Measurements from ENCODE around the gene MEAK7.

The MEAK7 gene

DNA sequence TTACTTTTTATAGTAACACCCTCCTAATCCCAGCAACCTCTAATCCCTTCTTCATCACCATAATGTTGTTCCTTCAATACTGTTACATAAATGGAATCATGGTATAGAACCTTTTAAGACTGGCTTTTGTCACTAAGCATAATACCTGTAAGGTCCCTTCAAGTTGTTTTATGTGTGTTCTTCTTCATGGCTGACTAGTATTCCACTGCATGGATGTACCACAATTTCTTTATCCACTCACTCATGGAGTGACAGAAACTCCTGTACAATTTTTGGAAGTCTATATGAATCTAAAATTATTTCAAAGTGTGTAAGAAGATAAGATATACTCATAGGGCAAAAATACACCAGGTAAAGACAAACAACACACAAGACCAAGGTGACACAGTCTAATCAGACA, 36.8 kb downstream of the MEAK7 start:
- no peak overlapping the region for H3K4me3 ChIP-seq (ENCODE audit: low read depth, low read length)
- TF ChIP-seq, protein P1, sequence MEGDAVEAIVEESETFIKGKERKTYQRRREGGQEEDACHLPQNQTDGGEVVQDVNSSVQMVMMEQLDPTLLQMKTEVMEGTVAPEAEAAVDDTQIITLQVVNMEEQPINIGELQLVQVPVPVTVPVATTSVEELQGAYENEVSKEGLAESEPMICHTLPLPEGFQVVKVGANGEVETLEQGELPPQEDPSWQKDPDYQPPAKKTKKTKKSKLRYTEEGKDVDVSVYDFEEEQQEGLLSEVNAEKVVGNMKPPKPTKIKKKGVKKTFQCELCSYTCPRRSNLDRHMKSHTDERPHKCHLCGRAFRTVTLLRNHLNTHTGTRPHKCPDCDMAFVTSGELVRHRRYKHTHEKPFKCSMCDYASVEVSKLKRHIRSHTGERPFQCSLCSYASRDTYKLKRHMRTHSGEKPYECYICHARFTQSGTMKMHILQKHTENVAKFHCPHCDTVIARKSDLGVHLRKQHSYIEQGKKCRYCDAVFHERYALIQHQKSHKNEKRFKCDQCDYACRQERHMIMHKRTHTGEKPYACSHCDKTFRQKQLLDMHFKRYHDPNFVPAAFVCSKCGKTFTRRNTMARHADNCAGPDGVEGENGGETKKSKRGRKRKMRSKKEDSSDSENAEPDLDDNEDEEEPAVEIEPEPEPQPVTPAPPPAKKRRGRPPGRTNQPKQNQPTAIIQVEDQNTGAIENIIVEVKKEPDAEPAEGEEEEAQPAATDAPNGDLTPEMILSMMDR (IDR thresholded peaks at IDR 0.05; ENCODE audit: insufficient read depth, low read depth, low read length, missing control alignments), result no peak
- DNase-seq (ENCODE audit: low read depth), result no peak

DNA sequence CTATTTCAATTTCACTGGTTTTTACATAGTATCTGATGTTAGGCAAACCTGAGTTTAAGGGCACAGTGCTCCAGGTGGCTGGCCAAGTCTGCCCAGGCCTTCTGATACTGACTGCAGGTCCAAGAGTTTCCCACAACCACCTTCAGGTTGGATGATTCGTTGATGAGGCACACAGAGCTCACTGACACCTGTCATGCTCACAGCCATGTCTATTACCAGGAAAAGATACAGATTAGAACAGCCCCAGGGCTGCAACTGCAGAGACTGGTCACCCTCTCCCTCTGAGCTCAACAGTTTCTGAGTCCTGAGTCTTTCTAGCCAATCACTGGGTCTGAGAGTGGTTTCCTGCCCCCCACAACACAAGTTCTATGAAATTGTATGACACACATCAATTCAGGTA, 37.2 kb downstream of the MEAK7 start:
- no peak for DNase-seq (ENCODE audit: low read depth)
- TF ChIP-seq, protein P1 (IDR thresholded peaks at IDR 0.05; ENCODE audit: insufficient read depth, low read depth, low read length, missing control alignments), result no peak
- no peak overlapping the region for H3K4me3 ChIP-seq (ENCODE audit: low read depth, low read length)

DNA sequence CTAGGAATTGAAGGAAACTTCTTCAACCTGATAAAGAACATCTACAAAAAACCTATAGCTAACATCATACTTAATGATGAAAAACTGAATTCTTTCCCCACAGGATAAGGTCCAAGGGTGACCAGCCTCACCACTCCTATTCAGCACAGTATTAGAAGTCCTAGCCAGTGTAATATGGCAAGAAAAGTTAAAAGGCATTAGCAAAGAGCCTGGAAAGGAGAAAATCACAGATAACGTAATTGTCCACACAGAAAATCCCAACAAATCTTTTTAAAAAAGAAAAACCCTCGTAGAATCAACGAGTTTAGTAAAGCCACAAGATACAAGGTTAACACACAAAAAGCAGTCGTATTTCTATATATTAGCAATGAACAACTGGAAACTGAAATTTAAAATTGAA, 37.8 kb downstream of the MEAK7 start:
- TF ChIP-seq, protein P1 (IDR thresholded peaks at IDR 0.05; ENCODE audit: insufficient read depth, low read depth, low read length, missing control alignments), result no peak
- no peak overlapping the region for H3K4me3 ChIP-seq (ENCODE audit: low read depth, low read length)
- no peak for DNase-seq (ENCODE audit: low read depth)

DNA sequence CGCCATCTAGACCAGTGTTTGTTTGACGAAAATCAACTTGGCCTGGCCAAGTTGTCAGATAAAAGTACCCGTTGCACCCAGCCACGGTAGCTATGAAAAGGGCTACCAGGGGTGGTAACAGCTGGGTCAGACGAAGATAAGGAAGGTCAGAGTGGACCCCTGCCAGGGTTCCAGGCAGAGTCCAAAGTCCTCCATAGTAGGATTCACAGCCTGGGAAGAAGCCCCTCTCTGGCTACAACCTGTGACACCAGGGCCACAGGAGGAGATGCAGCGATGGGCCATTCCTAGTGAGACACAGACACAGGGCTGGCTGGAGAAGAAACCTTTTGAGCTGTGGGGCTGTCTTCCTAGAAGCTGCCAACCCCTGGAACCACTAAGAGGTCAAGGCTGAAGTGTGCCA, 39.3 kb downstream of the MEAK7 start:
- TF ChIP-seq, protein P1 (IDR thresholded peaks at IDR 0.05; ENCODE audit: insufficient read depth, low read depth, low read length, missing control alignments), result no peak
- DNase-seq (ENCODE audit: low read depth), result no peak
- no peak overlapping the region for H3K4me3 ChIP-seq (ENCODE audit: low read depth, low read length)

DNA sequence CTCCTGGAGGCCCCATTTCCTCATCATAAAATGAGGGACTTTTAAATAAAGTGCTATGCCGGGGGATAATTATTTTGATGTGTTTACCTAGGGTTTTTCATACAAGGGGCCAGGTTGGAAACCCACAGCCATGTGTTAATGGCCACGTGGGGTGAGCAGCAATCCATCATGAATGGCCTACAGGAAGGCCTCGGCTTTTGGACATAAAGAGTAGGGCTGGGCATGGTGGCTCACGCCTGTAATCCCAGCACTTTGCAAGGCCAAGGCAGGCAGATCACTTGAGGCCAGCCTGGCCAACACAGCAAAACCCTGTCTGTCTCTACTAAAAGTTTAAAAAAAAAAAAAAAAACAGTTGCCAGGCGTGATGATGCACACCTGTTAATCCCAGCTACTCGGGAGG, 40.3 kb downstream of the MEAK7 start:
- H3K4me3 ChIP-seq (ENCODE audit: low read depth, low read length), result no peak overlapping the region
- no peak for DNase-seq (ENCODE audit: low read depth)
- TF ChIP-seq, protein P1 (IDR thresholded peaks at IDR 0.05; ENCODE audit: insufficient read depth, low read depth, low read length, missing control alignments), result no peak

DNA sequence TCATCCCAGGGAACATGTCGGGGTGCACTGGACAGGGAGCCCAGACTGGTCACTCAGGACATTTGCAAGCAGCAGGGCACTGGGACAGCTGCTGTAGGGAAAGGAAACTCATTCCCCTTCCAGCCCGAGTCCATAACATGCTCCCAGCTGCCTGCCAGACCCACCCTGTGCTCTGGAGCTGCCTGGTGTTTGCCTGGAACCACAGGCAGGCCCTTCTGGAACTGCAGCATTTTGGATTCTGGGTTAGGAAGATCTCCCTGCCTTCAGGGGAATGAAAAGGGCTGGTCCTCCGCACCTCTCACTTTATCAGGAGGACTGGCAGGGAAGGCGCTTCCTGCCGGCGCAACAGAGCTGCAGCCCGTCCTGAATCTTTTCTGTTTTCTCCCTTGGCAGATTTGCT, 41.2 kb downstream of the MEAK7 start:
- TF ChIP-seq, protein P1 (IDR thresholded peaks at IDR 0.05; ENCODE audit: insufficient read depth, low read depth, low read length, missing control alignments), result no peak
- DNase-seq (ENCODE audit: low read depth), result no peak
- H3K4me3 ChIP-seq (ENCODE audit: low read depth, low read length), result no peak overlapping the region

Data from GM12865 (cell line).